Posterior cingulate gyrus (tissue), 11 donors: ENCODE measurements around the gene ARL15.
A peak's percentile ranks its signal among the peaks of the same experiment; 100 is the strongest.

ENCODE experiments used
- DNase-seq, 10 donors: peaks; one replicate each; pipeline versions ENCODE4 v3.0.0 to v3.0.0-alpha.2; 2020 to 2021; ENCODE audit warnings: mixed read lengths in 3 of 10
- intact Hi-C: fragments of 100-400 bp; cut with DNase I; formaldehyde crosslinking; loops from one replicate; pipeline ENCODE4 v1.15.1; 2023

The ARL15 gene

DNA sequence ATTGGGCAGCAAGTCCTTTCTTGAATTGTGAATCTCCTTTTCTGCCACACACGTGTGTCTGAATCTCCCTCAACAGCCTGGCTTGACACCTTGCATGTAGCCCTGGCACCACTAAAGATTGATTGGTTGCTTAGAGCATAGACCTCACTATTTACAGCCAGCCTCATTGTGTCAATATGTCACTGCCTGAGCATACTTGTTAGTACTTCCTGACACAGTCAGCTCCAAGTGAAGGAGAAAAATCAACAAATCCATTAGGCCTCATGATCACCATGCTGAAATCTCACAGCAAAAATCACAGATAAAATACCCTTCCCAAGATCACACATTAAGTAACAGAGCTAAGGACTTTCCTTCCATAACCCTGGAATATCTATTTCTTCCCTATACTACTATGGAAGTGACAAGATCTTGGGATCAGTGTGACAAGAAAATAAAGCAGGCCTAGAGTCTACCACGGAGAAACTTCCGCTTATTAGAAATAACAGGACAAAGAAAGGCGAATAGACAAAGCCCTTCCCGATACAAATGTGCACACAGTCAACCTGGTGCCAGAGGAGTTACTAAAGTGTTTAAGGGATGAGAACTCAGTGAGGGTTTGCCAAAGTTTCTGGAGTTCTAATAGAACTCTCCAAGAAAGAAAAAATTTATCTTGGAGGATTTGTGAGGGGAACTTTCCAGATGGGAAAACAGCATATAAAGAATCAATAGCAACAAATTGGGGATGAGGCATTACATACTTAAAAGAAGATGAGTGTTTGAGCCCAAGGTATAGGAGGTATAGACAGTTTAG is 5.6 kb upstream of the ARL15 start:
- intact Hi-C loops = loop anchor here (10.0 kb wide), 2 partner anchors 71 to 109 kb away; no protein-coding TSS in a partner anchor
- no peak for DNase-seq

DNA sequence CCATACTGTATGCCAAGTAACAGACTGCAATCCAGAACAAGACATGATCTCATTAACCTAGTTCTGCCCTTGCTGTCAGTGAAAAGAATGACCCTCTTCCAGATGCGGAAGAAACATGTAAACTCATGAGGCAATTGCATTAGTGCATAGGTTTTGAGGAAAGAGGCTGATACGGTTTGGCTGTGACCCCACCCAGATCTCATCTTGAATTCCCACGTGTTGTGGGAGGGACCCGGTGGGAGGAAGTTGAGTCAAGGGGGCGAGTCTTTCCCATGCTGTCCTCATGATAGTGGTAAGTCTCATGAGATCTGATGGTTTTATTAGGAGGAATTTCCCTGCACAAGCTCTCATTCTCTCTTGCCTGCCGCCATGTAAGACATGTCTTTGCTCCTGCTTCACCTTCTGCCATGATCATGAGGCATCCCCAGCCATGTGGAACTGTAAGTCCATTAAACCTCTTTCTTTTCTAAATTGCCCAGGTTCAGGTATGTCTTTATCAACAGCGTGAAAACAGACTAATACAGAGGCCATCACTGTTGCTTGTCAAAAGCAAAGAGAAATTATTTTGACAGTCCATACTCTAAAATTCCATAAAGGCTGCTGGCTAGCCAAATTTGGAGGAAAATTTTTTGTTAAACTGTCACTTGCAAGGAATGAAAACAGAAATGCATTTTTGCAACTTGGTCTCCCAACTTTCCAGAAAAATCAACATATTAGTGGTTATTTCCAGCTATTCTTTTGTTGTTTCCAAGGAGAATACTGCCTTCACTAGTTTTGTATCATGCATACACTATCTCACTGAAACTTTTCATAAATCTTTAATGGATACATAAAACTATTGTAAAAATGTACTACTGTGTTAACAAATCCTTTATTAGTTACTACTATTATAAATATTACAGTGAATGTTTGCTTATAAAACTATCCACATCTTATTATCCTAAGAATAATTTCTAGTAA is 3.2 kb upstream of the ARL15 start:
- no peak for DNase-seq
- intact Hi-C loops = loop anchor here (10.0 kb wide), 2 partner anchors 69 to 111 kb away; no protein-coding TSS in a partner anchor

DNA sequence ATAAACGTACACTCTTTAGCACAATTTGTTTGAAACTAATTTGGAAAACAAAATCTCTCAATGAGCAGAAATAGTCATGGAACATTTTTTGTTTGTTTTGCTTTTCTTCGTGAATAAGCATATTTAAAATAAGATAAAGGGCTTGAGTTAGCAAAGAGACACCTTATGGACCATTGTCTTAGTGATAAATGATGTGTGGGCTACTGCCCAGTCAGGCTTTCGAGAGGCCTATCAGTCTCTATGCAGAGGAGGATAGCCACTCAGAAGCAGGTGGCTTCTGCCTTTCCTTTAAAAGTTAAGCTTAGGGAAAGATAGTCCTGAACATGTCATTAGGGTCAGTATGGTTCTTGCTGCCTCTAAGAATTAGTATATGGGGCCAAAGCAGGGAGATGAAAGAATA is 2.1 kb upstream of the ARL15 start:
- intact Hi-C loops = loop anchor here (10.0 kb wide), 2 partner anchors 68 to 112 kb away; no protein-coding TSS in a partner anchor
- no peak for DNase-seq

DNA sequence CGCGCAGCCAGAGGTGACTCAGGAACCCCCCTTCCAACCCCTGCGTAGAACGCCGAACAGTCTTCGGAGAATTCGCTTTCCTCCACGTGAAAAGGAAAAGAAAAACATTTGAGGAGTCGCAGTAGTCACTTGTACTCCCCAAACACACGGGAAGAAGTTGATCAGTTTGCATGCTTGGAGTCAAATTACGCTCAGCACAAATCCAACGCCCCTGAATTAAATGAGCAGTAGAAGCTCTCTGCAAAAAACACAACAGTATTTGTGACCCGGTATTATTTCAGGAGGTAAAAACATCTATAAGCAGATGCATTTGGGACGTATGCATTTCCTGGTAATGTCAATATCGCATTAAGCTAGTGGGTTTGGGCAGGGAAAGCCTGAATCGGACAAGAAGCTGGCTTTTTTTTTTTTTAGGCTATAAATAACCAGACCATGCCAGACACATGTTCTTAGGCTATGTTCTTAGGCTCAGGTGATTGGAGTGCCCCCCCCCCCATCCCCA is 854 bp upstream of the ARL15 start:
- DNase-seq = no peak
- intact Hi-C loops = loop anchor here (10.0 kb wide), 2 partner anchors 66 to 114 kb away; no protein-coding TSS in a partner anchor

DNA sequence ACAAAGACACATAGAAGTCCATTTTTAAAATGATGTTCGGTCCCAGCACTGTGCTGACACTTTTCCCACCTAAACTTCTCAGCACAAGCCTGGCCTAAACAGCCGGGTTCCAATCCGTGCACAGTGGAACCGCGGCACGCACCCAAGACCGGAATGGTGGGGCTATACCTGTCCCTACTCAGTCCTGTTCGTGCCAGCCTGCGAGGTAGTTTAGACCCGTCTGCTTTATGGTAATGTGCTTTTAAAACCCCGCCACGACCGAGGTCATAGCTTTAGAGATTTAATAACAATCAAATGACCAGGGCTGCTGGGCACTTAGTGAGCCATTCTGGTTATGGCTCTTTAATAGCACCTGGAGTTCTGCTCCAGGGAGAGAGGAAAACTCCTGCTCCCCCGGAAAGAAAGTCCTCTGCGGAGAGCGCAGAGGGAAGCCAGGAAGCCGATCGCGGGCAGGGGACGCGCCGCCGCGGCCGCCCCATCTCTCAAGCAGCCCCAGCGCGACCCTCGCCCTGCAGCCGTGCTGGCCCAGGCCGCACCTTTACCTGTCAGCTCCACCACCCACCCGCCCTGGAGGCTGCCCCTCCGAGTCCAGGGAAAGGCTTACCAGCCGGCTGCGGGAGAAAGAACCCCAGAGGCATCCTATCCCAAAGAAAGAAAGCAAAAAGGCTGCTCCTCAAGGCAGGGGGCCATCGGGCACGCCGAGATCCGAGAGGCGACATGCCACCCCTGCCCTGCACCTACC is 511 bp downstream of the ARL15 start:
- intact Hi-C loops = loop anchor here (10.0 kb wide), 2 partner anchors 65 to 115 kb away; no protein-coding TSS in a partner anchor
- DNase-seq = peak; percentile 12 to 90 (median 34)

DNA sequence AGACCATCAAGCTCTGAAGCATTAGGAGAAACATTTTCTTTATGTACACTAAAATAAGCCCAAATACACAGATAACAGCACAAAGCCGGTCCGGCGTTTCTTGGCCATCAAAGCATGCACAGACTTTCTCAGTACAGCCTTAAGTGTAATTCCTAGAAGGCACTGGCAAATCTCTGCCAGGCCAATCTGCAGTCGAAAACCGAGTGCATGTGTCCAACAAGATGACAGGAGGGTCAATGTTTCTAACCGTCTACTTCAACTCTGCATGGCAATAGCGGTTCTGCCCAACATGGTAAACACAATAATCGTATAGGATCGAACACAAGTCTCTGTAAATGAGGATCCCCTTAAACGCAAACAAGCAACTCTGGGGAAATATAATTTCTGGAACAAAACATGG is 1.1 kb downstream of the ARL15 start:
- intact Hi-C loops = no loop called here
- DNase-seq = no peak

DNA sequence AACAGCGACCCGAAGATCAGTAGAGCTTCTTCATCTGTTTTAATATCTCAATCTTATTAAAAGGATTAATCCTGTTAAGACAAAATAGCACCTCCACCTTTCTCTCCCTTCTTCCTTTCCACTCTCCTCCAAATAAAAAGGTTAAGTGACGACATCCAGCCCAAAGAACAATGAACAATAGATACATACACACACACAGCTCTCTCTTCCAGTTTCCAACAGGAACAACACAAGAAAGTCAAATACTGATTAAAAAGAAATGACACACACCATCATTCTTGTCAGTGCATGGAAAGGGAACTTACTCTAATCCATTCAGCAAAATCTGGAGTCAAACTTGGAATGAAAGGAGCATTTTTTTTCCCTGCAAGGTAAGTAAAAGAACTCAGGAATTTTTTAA is 2.8 kb downstream of the ARL15 start:
- intact Hi-C loops = no loop called here
- DNase-seq = no peak

DNA sequence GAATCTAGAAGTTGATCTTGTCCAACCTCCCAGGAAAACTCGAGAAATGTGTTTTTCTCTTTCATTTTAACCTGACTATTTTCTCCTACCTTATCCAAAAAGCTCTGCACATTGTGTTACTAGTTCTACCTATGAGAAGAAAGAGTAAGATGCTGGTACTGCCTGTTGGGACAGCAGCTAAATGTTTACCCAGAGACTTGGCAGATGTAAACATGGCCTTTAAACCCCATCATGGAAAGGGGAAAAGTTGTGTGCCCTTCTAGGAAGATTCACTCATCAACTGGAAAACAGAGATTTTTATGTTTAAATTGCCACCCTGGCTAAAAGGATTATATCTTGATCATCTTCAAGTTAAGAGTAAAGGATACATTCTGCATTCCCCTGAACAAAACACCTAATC is 3.5 kb downstream of the ARL15 start:
- intact Hi-C loops = no loop called here
- no peak for DNase-seq

DNA sequence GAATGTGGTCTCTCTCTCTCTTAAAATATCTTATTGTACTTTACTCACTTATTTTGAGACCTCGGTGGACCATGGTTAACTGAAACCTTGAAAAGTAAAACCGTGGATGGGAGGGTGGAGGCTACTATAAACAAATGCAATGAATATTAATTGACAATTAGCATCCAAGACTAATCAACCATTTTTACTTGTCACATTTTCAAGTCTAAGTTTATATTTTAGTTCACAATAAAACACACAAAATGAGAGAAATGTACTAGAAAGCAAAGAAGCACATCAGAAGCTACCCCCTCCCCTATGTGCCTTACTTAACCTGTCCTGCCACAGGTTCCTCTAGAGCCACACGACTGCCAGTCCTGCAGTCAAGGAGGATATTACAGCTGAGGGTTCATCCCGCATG is 4.6 kb downstream of the ARL15 start:
- no peak for DNase-seq
- intact Hi-C loops = no loop called here

DNA sequence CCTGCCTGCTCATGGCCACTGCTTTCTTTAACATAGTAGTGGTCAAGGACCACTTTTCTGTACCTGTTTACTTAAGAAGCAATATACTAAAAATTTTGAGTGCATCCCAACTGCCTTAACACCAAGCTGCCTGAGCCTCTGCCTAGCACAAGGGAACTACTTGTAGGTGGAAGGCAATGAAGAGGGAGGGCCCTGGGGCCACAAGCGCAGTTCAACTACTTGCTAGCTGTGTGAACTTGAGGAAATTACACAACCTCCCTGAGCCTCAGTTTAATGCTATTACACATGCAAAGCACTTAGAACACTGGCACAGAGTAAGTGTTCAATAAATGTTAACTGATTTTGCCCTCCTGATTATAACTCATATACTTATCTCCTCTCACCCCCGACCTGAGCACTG is 6.3 kb downstream of the ARL15 start:
- DNase-seq = no peak
- intact Hi-C loops = no loop called here

DNA sequence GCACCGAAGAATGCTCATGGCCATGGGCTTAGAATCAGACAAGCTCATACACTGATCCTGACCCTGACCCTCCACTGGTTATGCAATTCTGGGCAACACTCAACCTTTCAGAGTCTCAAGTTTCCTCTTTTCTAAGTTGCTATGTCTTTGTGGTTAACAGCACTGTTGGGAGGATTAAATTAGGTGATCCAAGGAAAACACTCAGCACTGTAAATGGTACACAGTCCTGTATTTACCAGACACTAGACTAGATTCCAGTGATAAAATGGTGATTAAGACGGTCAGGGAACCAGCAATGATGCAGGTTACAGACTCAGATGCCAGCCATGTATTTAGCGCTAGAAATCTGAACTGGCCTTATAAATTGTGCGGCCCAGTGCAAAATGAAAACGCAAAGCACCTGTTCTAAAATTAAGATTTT is 8.1 kb downstream of the ARL15 start:
- no peak for DNase-seq
- intact Hi-C loops = no loop called here

DNA sequence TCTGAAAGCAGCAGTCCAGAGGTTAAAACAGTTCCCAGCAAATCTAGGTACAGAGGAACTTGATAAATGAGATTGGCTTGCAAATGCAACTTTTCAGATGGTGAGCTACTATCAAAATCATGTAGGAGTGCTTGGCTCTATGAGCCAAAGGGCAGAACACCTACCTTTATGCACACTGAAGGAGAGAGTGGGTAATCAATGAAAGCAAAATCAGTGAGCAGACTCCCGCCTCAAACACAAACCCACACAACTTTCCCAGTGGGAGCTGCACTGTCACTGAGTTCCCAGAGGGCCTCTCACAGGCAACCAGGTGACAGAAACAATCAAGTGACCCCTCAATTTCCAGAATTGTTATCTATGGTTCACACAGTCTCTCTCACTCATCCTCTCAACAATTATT is 8.5 kb downstream of the ARL15 start:
- no peak for DNase-seq
- intact Hi-C loops = no loop called here

DNA sequence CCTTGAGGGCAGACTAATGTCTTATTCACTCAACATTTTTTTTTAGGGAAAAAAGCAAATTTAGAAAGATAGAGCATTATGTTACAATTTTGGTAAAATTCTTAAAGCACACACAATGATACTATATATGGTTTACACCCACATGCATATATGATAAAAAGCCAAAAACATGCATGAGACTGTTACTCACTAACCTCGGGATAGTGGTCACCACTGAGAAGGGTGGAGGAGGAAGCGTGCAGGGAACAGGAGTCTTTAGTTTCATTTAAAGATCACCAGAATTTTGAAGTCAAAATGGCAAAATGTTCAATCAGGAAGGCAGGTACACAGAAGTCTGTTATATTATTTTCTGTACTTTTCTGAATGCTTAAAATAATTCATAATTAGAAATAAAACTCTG is 9.2 kb downstream of the ARL15 start:
- intact Hi-C loops = no loop called here
- no peak for DNase-seq

DNA sequence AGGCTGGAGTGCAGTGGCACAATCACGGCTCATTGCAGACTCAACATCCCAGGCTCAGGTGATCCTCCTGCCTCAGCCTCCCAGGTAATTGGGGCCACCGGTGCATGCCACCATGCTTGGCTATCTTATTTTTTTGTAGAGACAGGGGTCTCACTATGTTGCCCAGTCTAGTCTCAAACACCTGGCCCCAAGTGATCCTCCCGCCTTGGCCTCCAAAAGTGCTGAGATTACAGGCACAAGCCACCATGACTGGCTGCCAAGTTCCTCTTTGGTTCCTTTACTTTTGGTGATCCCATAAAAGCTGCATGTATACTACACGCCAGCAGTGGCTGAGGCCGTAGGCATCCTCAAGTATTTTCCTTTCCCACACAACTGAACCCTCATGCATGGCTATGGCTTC is 11.4 kb downstream of the ARL15 start:
- intact Hi-C loops = no loop called here
- DNase-seq = no peak

DNA sequence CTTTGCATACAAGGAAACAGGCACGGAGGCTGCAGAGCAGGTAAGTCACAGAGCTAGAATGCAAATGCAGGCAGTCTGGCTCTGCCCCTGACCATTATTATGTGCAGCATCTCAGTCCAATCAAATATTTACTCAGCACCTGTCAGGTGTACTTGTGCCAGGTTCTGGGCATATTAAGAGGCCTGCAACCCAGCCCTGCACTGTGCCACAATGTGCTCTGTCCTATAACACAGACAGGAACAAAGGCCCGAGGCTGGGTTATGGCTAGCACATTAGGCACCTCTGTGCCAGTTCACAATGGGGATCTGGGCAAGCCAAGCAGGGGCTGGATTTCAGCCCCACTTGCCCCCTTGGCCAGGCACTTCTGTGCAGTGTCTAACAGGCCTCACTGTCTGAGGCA is 14.0 kb downstream of the ARL15 start:
- intact Hi-C loops = no loop called here
- DNase-seq = peak in 1 of 10 donors; percentile 63

DNA sequence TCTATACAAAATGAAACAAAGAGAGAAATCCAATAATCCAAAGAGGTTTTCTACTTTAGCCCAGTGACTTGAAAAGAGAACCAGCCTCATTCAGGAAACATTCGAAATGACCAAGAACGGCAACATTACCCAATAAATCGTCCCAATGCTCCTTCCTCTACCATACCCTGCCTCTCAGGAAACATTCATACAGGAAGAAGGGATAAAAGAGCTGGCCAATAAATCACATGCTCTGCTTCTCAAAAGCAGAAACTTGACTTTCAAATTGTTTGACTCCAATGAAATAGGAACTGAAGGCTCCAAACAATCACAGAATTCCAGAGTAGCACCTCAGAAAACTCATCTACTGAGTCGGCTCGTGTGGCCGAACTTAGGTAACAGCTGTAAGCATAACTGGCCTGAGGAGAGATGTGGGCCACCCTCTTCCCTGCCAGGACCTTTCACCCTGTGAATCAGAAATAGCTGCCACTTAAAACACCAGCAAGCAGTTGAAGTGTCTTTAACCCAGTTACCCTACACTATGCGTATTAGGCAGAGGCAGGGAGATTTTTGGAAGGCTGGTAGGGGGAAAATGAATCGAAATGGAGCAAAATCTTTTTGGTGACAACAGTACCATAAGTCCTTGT is 14.6 kb downstream of the ARL15 start:
- no peak for DNase-seq
- intact Hi-C loops = no loop called here

DNA sequence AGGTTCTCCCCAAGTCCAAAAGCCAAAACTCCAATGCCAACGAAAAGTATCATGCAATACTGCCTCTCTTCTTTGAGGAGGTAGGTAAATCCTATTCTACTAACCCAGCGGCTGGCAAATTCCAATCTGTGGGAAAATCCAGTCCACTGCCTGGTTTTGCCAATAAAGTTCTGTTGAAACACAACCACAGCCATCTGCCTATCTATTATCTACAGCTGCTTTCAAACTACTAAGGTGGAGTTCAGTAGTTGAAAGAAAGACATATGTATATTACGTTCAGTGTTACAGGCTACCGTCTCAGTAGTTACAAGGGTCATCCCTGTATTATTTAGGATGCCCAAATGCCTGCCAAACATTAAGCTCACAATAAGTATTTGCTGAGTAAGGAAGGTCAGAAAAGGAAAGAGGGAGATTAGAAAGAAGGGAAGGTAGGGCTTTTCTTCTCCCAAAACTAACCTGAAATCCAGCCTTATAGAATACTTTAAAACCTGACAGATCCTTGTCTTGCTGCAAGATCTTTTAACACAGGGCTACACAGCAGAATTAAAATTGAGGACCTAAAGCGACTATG is 16.2 kb downstream of the ARL15 start:
- no peak for DNase-seq
- intact Hi-C loops = no loop called here

DNA sequence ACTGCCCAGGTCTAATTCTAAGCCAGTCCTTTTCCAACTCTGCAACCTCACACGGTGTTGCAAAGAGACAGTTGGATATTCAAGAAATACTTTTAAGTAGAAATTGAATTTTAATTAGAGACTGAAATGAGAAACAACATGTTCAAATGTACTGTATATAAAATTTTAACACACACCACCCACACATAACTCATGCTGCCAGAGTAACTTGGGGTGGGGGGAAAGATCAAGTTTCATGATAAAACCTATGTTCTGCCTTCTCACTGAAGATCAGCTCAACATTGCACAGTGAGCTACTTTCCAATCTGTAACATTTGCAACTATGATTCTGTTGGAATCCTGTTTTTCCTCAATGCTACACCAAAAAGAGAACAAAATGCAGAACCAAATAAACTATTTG is 17.5 kb downstream of the ARL15 start:
- intact Hi-C loops = no loop called here

DNA sequence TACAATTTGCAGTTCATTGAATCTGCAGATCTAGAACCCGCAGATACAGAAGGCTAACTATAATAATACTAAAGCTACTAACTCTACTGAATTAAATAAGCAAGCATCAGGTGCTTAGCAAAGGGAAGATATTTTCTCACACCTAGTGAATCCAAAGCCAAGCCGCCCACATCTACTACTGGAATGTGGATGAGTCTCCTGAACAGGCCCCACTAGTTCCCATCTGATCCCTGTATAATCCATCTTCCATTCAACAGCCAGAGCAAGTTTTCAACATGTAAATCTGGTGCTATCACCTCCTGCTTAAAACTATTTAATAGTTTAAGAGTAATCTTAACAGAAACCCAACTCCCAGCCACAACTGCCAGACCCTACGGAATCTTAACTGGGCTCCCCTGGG is 18.9 kb downstream of the ARL15 start:
- intact Hi-C loops = no loop called here

More for the DNA sequence above, 17.5 kb downstream of the ARL15 start:
- no peak for DNase-seq

DNA sequence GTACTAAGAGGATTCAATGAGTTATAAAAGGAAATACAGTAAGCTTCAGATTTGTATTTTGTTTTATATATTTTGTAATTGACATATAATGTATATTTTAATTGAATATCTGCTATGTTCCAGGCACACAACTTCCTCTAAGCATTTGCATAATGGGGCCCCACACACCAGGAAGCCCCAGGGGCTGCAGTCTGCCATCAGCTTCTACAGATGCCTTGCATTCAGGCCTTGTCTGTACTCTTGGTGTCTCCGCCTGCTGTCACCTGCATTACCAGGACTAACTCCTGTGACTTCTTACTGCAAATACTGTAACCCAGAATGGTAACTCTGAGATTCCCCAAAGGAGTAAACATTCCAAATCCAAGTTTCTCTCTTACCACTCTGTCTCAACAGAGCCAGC is 20.6 kb downstream of the ARL15 start:
- no peak for DNase-seq
- intact Hi-C loops = no loop called here

More for the DNA sequence above, 18.9 kb downstream of the ARL15 start:
- DNase-seq = no peak
